GM03348 (cell line): ENCODE results near the gene GDPD1.
"Not testable (repeated sequence)": the region's sequence is repeated elsewhere in the genome, so short reads cannot be mapped to it uniquely, and the experiment has no call there.

Experiments used
- DNase-seq: peaks from one replicate; pipeline ENCODE4 v3.0.0; 2012; ENCODE audit warnings: low spot score

Gene GDPD1

DNA sequence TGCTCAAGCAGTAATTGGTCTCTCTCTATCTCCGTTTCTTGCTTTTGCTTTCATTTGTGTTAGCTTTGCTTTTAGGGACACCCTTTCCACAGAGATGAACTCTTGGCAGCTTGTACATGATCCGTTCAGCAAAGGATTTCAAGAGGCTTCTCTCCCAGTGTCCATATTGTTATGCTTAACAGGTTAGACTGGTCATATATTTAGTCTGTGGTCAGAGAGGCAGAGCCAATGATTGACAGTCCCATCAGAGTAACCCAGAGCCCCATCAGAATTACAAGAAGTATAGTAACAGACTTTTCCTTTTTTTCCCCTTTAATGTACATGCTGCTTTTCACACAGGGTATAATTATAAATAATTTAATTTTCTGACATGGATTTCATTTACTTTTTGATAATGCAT lies 34.4 kb downstream of the GDPD1 start:
- DNase-seq = no peak

DNA sequence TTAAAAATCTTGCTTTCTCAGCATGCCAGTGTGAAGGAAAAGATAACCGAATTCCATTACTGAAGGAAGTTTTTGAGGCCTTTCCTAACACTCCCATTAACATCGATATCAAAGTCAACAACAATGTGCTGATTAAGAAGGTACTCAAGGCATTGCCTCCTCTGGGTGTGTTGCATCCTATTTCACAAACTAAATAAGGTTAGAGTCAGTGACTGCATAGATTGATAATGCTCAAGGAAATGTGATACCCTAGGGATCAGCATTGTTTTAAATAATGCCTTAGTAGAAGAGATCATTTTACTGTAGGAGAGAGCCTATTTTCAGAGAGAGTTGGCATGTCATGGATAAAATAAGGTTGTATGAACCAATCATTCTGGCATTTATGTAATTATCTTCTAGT lies 36.8 kb downstream of the GDPD1 start:
- DNase-seq = no peak

DNA sequence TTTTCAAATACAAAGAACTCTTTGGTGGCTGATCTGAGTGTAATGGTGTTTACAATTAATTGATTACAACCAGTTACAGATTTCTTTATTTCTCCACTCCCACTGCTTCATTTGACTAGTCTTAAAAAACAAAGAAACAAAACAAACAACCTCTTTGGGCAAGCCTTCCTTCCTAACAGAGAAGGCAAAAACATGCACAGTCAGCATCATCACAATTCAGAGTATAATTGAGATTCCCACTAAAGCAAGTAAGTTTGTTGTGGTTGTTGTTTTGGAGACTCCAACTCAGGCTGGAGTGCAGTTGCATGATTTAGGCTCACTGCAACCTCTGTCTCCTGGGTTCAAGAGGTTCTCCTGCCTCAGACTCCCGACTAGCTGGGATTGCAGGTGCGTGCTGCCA lies 40.4 kb downstream of the GDPD1 start:
- no peak for DNase-seq

DNA sequence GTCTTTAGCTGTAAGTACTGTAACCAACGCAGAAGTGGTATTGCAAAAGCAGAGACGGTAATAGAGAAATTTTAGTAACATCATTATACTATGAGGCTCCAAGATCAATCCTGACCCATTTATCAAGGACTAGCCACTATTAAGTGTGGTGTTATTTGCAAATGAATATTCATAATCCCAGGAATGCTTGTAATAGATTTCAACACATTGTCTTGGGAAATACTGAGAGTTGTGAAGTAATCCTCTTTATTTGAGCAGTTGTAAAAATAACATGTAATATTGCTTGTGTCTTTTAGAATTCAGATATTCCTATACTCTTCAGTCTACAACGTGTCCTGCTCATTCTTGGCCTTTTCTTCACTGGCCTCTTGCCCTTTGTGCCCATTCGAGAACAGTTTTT lies 46.4 kb downstream of the GDPD1 start:
- DNase-seq = peak; percentile 34

DNA sequence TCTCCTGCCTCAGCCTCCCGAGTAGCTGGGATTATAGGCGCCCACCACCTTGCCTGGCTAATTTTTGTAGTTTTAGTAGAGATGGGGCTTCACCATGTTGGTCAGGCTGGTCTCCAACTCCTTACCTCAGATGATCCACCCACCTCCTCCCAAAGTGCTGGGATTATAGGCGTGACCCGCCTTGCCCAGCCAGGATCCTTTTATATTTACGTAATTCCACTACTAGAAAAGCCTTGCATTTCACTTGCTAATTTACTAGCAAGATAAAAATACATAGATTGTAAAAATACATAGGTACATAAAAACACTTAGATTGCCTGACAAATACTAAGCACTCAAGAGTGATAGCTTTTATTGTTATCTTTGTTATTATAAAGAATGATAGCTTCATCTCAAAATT lies 47.5 kb downstream of the GDPD1 start:
- DNase-seq = no peak

DNA sequence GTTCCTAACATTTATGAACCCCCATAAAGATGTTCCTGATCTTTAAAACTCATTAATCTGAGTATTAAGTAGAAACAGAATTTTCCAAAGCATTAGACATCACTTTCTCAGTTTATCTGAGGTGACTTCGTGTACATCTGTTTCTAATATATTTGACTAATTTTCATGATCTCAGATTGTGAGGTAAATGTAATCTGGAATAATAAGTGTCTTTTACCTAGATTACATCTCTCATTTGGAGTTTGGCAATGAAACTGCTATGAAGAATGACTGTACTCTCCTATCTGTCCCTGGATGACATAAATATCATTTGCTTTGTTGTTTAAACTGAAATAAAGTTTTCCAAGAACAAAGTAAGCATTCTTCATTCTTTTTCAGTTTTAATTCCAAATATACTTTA lies 55.3 kb downstream of the GDPD1 start:
- DNase-seq = no peak

DNA sequence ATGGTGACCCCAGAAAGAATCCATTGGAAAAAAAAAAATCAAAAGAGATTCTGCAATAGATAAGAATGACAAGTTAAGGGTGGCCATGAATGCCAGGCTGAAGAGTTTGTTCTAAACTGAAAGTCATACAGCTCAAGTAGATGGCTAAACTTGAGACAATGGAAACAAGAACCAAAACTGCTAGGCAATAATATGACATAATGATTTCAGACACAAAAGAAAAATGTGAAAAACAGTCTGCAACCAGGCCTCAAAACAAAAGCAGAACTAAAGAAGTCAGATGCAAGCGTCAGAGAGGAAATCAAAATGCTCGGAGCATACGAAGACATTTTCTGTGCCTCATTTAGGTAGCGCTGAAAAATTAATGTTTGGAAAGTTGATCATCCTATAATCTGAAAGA lies 56.7 kb downstream of the GDPD1 start:
- no peak for DNase-seq

DNA sequence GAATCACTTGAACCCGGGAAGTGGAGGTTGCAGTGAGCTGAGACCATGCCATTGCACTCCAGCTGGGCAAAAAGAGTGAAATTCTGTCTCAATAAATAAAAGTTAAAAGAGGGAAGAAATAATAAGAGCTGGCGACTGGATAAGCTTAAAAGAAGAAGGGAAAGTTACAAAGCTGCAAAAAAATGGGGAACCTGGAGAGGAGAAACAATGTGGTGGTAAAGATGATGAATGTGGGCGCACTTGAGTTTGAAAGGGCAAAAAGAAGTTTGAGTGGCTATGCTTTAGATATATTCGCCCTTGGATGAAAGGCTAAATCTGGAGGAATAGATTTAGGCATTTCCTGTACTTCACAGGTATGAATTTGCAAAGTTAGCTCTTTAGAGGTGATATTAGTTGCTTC lies 58.1 kb downstream of the GDPD1 start:
- no peak for DNase-seq

DNA sequence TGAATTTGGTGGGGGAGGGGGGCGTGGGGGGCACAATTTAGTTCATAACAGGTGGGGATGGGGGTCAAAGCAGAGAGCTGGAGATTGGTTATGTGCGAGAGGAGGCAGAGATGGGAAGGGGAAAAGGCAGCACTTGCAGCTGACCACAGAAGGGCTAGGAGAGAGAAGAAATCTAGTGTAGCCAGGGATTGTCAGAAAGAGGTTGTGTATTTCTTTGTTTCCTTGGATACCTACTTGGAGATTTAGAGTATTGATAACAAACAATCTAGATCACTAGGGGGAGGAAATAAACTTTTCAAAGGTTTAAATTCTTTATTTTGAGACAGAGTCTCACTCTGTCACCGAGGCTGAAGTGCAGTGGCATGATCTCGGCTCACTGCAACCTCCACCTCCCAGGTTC lies 64.0 kb downstream of the GDPD1 start:
- no peak for DNase-seq

DNA sequence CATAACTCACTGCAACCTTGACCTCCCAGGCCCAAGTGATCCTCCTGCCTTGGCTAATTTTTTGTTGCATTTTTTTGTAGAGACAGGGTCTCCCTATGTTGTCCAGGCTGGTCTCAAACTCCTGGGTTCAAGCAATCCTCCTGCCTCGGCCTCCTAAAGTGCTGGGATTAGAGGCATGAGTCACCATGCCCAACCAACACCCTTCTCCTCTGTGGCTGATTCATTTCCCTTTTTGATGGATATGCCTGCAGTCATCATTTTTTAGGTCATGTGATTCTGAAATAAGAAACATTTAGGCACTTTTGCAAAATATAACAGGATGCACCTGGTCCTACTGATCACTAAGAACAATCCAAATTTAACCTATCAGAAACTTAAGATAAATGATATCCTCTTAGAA lies 67.1 kb downstream of the GDPD1 start:
- DNase-seq = no peak

DNA sequence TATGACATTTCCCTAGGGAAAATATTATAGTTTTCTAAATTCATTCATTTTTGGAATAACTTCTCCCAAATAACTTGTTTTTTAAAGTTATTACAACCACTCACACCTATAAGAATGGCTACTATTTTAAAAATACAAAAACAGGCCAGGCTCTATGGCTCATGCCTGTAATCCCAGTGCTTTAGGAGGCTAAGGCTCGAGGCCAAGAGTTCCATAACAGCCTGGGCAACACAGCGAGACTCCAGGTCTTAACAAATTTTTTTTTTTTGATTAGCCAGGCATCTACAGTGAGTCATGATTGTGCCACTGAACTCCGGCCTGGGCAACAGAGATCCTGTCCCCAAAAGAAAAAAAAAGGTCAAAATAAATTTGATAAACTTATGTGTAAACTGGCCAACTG lies 67.6 kb downstream of the GDPD1 start:
- no peak for DNase-seq

DNA sequence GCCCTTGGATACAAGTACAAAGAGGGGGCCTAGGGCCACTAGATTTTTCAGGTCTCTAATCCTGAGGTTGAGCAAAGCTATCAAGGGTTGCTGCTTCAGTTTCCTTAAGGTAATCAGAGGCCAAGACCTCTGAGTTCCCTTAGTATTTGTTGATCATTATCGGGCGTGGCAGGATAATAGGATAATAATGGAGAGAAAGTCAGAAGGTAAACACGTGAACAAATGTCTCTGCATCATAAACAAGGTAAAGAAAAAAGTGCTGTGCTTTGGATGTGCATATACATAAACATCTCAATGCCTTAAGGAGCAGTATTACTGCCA lies 69.6 kb downstream of the GDPD1 start:
- DNase-seq = no peak

DNA sequence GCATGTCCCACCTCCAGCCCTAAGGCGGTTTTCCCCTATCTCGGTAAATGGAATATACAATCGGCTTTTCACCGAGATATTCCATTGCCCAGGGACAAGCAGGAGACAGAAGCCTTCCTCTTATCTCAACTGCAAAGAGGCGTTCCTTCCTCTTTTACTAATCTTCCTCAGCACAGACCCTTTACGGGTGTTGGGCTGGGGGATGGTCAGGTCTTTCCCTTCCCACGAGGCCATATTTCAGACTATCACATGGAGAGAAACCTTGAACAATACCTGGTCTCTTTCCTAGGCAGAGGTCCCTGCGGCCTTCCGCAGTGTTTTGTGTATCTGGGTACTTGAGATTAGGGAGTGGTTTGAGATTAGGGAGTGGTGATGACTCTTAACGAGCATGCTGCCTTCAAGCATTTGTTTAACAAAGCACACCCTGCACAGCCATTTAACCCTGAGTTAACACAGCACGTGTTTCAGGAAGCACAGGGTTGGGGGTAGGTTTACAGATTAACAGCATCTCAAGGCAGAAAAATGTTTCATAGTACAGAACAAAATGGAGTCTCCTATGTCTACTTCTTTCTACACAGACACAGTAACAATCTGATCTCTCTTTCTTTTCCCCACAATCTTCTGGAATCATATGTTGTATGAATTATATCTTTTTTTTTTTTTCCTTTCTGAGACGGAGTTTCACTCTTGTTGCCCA lies 70.1 kb downstream of the GDPD1 start:
- DNase-seq = not testable (repeated sequence)

DNA sequence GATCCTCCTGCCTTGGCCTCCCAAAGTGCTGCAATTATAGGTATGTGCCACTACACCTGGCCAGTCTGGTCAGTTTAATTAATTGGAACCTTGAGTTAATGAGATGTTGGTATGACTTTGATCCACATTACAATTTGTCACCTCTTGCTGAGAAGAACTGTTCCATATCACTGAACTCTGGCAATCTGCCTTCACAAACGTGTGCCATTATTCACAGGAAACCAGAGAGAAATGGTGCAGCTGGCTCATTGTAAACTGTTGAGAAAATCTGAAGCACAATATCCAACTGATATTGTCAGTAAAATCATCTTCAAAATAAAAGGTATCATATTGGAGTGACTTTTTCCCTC lies 71.8 kb downstream of the GDPD1 start:
- no peak for DNase-seq

DNA sequence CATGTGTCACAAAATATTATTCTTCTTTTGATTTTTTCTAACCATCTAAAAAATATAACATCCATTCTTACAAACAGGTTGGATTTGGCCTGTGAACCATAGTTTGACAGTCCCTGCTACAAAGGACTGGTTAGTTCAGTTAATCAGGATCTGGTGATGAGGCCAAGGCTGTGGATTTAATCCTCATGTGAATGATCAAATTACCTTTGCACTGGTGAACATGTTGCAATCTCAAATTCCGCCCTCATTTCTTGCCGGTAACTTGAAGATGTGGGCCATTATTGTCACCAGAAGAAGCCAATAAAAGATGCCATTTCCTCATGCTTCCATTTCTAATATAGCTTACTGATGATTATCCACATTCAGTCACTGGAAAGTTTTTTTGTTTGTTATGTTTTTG lies 75.9 kb downstream of the GDPD1 start:
- DNase-seq = no peak

DNA sequence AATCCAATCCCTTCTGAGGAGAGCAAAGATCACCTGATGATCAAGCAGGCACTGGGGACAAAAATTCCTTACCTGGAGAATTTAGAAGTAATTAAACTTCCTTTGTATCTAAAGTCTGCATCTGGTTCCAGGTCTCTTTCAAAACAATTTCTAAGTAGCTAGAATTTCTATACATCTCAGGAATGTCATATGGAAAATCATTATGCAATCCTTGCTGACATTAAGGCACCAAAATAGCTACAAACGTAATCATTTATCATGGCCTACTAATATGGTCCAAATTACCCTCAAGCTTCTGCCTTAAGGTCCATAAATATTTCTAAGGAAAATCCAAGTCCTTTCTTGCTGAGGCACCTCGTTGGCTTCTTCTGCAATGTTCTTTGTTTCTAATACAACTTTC lies 78.2 kb downstream of the GDPD1 start:
- DNase-seq = no peak

DNA sequence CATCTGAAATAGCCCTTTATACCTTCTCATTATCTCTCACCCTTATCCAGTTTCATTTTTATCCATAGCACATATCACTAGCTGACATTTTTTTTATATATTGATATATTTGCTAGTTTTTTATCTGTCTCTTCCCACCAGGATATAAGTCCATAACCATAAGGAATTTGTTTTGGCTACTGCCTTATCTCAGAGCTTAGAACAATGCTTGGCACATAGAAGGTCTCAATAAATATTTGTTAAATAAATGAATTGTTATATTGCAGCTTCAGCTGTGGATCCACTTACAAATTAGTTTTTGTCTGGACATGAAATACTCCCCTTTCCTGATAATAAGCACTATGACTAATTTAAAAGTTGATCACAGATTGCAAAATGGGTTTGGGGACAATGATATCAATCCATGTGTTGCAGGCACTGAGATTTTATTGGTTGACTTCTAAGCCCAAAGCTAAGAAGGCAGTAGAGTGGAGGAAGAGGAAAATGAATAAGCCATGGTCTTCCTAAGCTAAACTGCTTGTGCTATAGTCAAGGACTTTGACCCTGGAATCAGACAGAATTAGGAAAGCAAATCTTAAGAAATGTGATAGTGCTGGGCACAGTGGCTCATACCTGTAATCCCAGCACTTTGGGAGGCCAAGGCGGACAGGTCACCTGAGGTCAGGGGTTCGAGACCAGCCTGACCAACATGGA lies 79.2 kb downstream of the GDPD1 start:
- no peak for DNase-seq

DNA sequence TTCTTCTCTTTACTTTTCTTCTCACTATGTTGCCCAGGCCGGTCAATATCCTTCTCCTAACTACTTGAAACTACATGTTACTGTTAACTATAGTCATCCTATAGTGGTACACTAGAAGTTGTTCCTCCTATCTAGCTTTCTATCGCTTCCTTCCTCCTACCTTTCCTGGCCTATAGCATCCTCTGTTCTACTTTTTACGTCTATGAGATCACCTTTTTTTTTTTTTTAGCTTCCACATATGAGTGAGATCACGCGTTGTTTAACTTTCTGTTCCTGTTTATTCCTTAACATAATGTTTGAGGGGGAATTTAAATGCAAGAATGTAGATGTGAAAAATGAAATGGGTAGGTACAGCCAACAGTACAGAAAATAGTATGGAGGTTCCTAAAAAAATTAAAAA lies 80.6 kb downstream of the GDPD1 start:
- no peak for DNase-seq

DNA sequence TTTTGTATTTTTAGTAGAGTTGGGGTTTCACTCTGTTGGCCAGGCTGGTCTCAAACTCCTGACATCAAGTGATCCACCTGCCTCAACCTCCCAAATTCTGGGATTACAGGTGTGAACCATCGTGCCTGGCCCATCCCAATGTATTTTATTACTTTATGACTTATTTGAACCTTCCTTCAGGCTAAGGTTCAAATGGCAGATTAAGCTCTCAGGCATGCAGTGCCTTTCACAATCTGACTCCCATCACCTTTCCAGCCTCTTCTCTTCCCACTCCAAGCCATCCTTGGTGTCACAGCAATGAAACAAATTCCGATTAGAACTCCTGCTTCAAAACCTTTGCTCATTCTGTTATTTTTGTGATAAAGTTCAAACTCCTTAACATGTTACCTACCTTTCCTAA lies 84.5 kb downstream of the GDPD1 start:
- no peak for DNase-seq

DNA sequence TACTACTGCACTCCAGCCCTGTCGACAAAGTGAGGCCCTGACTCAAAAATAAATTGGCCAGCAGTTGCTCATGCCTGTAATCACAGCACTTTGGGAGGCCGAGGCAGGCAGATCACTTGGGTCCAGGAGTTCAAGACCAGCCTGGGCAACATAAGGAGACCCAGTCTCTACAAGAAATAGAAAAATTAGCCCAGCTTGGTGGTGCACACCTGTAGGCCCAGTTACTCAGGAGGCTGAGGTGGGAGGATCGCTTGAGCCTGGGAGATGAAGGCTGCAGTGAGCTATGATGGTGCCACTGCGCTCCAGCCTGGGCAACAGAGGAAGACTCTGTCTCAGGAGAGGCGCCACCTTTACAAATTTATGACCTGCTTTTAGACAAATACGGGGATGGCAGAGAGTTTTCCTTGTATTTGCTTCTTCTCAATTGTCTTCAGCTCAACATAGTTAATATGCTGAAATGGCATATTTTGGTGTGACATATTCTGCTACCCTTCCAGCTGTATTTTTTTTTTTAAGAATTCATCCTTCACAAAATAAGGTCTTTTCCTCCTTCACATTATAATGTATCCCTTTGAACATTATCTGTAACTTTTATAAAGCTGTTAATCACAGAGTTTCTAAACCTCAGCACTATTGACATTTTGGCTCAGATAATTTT lies 90.1 kb downstream of the GDPD1 start:
- DNase-seq = no peak

DNA sequence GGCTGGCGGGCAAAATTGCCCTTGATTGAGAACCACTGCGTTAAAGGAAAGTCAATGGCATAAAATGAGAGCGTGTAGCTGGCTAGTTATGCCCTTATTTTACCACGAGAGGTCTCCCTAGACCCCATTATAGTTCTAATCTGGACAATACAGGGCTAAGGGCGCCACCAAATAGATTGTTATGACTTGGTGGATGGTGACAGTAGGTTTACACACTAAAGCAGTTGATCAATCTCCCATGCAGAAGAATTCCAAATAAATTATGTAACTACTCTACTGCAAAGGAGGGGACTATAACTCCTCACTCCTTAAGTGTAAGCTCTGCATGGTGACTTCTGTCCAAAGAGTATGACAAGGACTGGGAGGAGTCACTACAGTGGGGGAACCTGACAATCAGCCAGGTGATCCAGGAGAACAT lies 90.7 kb downstream of the GDPD1 start:
- peak; percentile 82 for DNase-seq

DNA sequence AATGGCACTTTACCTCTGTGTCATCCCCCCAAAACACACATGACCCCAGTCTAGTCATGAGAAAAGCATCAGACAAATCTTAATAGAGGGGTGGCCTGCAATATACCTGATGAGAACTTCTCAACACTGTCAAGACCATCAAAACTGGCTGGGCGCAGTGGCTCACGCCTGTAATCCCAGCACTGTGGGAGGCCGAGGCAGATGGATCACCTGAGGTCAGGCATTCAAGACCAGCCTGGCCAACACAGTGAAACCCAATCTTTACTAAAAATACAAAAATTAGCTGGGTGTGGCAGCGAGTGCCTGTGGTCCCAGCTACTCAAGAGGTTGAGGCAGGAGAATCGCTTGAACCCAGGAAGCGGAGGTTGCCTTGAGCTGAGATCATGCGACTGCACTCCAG lies 91.2 kb downstream of the GDPD1 start:
- not testable (repeated sequence) for DNase-seq

DNA sequence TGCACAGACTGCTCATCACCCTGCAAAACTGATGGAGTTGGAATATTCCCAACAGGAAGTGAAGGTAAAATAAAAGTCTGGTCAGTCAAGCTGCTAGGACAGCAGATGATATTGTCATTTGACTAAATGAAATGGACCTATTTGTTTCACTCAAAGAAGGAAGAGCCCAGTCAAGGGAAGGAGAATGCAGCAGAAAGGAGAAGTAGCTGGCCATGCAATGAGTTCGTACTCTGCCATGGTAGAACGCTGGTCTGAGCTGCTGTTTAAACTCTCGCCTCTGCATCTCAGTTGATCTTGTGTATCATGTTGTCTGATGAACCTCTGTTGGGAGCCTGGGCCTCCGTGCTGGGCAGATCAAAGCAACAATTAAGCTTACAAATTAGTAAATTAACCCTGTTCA lies 95.6 kb downstream of the GDPD1 start:
- DNase-seq = no peak
